Mucosa of rectum (tissue), 2 donors: ENCODE data around the gene SKAP2.
A peak's percentile ranks its signal among the peaks of the same experiment; 100 is the strongest.

Source experiments
- H3K27ac ChIP-seq, 2 donors: one replicate each; pipeline ENCODE4 v1.7.0; 2013; ENCODE audit warnings: inconsistent platforms in 2 of 2, low read depth in 2 of 2, low read length in 2 of 2
- H3K27me3 ChIP-seq, 2 donors: one replicate each; pipeline ENCODE4 v1.7.0; 2013; ENCODE audit warnings: low read length in 2 of 2; ENCODE audit not compliant: control insufficient read depth in 2 of 2, insufficient read depth in 2 of 2
- H3K36me3 ChIP-seq, 2 donors: one replicate each; pipeline ENCODE4 v1.7.0; 2013; ENCODE audit warnings: low read length in 2 of 2; ENCODE audit not compliant: control insufficient read depth in 2 of 2, insufficient read depth in 2 of 2
- H3K4me1 ChIP-seq, 2 donors: one replicate each; pipeline ENCODE4 v1.7.0; 2013; ENCODE audit warnings: low read length in 2 of 2, mild to moderate bottlenecking in 1 of 2; ENCODE audit not compliant: control insufficient read depth in 2 of 2, insufficient read depth in 2 of 2
- H3K4me3 ChIP-seq, 2 donors: one replicate each; pipeline ENCODE4 v1.7.0; 2013; ENCODE audit warnings: low read length in 2 of 2
- H3K9ac ChIP-seq, 2 donors: one replicate each; pipeline ENCODE4 v1.7.0; 2013; ENCODE audit warnings: low read length in 2 of 2, low read depth in 1 of 2, mild to moderate bottlenecking in 1 of 2
- H3K9me3 ChIP-seq, 2 donors: one replicate each; pipeline ENCODE4 v1.7.0; 2013; ENCODE audit warnings: low read length in 2 of 2; ENCODE audit not compliant: control insufficient read depth in 2 of 2
- donor health status: healthy.
- donor health status: Normal muscosa, but diverticular disease.

Gene SKAP2

GRCh38 chr7:26858241-26858715 lies 6.1 kb downstream of the SKAP2 start:
- no peaks in the 10 kb centered on the region for H3K9me3 ChIP-seq
- peak overlapping the region; percentile 30 to 56 for H3K4me3 ChIP-seq
- peaks cover 23 to 39% of the 10 kb centered on the region in 2 donors for H3K4me1 ChIP-seq
- peak overlapping the region; percentile 84 to 85 for H3K27ac ChIP-seq
- H3K27me3 ChIP-seq = no peaks in the 10 kb centered on the region
- H3K9ac ChIP-seq = peak overlapping the region; percentile 79 to 81
- H3K36me3 ChIP-seq = peaks cover 0 to under 1% of the 10 kb centered on the region in 2 donors

DNA sequence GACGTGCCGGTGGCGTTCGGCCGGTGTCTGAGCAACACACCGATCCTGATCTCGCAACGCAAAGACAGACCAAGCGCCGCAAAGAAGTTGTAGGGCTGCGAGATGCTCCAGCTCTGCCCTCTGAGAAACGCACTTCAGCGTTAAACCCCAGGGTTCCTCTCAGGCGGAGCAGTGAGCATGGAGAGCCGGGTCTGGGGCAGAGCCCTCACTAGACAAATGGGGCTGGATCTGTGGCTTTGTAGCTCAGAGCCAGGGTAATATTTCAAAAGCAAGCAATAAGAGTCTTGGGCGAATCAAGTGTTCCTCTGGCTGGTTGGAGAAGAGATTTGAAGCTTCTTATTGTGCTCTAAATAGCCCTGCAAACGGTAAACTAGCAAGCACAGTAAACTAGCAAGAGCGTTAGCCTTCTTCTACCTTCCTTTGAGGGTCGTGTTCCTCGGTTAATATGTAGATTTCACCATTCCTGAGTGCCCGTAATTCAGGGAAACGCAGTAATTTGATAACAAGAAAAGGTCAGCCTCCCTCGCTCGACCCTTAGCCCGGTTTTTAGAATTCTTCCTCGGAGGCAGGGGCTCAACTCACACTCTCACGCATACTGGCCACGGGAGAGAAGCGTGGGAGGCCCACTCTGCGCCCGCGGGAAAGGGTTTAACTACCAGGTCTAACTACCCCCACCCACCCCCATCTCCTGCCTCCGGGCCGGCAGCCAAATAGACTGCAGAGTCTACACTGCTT lies 6.7 kb downstream of the SKAP2 start:
- Histone ChIP-seq H3K4me3 (peak overlapping the region; percentile 56 to 67), H3K4me1 (peaks cover 18 to 34% of the 10 kb centered on the region in 2 donors), H3K9ac (peak overlapping the region; percentile 79 to 81), H3K36me3 (peaks cover 0 to 4% of the 10 kb centered on the region in 2 donors), H3K9me3 (no peaks in the 10 kb centered on the region), H3K27ac (peak overlapping the region; percentile 84 to 85), H3K27me3 (no peaks in the 10 kb centered on the region)

DNA sequence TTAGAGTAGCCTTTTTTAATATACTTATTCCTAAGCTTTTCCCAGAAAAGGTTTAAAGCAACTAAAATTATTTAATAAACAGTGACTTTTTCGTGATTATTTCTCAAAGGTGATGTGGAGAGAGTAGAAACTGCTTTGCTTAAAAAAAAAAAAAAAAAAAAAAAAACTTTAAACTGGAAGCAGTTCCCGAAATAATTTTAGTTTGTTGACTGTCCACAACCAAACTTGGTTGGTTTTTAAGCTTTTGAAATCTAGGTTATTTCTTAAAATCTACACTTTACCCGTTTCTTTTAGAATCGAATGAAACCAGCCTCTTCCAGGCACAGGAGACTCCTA lies 7.3 kb downstream of the SKAP2 start:
- Histone ChIP-seq H3K4me3 (peak overlapping the region; percentile 56 to 67), H3K9ac (peak overlapping the region; percentile 79 to 81), H3K27ac (peak overlapping the region; percentile 84 to 85), H3K27me3 (no peaks in the 10 kb centered on the region), H3K36me3 (peaks cover 0 to 4% of the 10 kb centered on the region in 2 donors), H3K4me1 (peaks cover 18 to 34% of the 10 kb centered on the region in 2 donors), H3K9me3 (no peaks in the 10 kb centered on the region)

- Histone ChIP-seq H3K4me3 (peak overlapping the region; percentile 2 to 44), H3K27me3 (no peaks in the 10 kb centered on the region), H3K9ac (peak overlapping the region in 1 of 2 donors; percentile 55), H3K36me3 (peaks cover 0 to 4% of the 10 kb centered on the region in 2 donors), H3K9me3 (no peaks in the 10 kb centered on the region), H3K4me1 (peaks cover 18 to 34% of the 10 kb centered on the region in 2 donors), H3K27ac (peak overlapping the region; percentile 3 to 71)
These were observed 8.0 kb downstream of the SKAP2 start for GRCh38 chr7:26856176-26856985.

DNA sequence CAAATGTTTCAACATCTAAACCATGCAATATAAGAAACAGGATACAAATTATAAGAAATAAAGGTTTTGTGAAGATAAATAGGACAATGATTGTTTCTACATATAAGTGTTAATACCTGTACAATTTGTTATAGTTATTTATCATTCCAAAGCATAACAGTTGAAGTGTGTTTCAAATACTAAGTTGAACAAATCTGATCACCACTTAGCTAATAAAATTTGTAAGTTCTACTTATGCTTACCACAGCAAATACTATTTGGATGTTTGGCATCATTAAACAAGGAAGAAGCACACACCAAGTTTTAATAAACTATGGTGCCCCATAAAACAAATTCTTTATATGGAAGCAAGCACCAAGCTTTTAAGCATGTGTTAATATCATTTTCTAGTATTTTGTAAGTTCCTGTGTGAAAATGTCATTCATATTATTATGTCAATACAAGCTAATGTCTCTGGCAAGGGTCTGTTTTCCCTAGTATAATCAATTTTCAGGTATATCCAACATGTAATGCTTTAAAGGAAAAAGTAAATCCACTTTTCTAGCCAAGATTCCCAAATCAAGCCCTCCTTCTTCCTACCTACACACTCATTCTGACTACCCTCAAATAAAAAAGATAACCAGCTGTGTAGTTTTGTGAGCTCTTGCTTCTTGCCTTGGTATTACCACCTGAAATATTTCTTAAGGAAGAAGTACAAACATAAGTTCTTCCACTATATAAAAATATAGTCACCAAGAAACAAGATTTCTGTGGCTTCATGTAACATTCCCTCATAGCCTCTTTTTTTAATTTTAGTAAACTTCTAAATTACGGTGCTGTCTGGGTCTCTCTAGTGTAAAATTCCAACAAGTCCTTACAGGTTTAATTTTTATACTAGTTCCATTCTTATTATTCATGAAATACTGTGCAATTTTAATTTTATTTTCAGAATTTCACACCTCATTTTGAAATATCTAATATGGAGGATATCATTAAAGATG lies 9.2 kb downstream of the SKAP2 start:
- Histone ChIP-seq H3K9ac (peak overlapping the region in 1 of 2 donors; percentile 52), H3K9me3 (no peaks in the 10 kb centered on the region), H3K36me3 (peaks cover 0 to 4% of the 10 kb centered on the region in 2 donors), H3K27me3 (no peaks in the 10 kb centered on the region), H3K27ac (peak overlapping the region in 1 of 2 donors; percentile 17), H3K4me1 (peaks cover 13 to 28% of the 10 kb centered on the region in 2 donors), H3K4me3 (no peak overlapping the region)

- Histone ChIP-seq H3K4me1 (peaks cover 9 to 19% of the 10 kb centered on the region in 2 donors), H3K27me3 (no peaks in the 10 kb centered on the region), H3K9me3 (no peaks in the 10 kb centered on the region), H3K36me3 (peaks cover 0 to 4% of the 10 kb centered on the region in 2 donors), H3K27ac (no peak overlapping the region), H3K9ac (no peak overlapping the region), H3K4me3 (no peak overlapping the region)
These were observed 10.5 kb downstream of the SKAP2 start for GRCh38 chr7:26853788-26854393.

- Histone ChIP-seq H3K27me3 (no peaks in the 10 kb centered on the region), H3K36me3 (peaks cover 0 to 4% of the 10 kb centered on the region in 2 donors), H3K9me3 (no peaks in the 10 kb centered on the region), H3K27ac (no peak overlapping the region), H3K4me1 (no peaks in the 10 kb centered on the region), H3K4me3 (no peak overlapping the region), H3K9ac (no peak overlapping the region)
These were observed 14.2 kb downstream of the SKAP2 start for GRCh38 chr7:26850193-26850651.

- H3K36me3 ChIP-seq = no peaks in the 10 kb centered on the region
- H3K9ac ChIP-seq = no peak overlapping the region
- no peak overlapping the region for H3K4me3 ChIP-seq
- H3K9me3 ChIP-seq = no peaks in the 10 kb centered on the region
- H3K4me1 ChIP-seq = peaks cover 0 to 2% of the 10 kb centered on the region in 2 donors
- H3K27me3 ChIP-seq = no peaks in the 10 kb centered on the region
- H3K27ac ChIP-seq = no peak overlapping the region
These were observed 20.7 kb downstream of the SKAP2 start for GRCh38 chr7:26843705-26844104.

- peaks cover 0 to 2% of the 10 kb centered on the region in 2 donors for H3K4me1 ChIP-seq
- H3K4me3 ChIP-seq = no peak overlapping the region
- H3K27ac ChIP-seq = no peak overlapping the region
- no peaks in the 10 kb centered on the region for H3K27me3 ChIP-seq
- no peaks in the 10 kb centered on the region for H3K36me3 ChIP-seq
- no peak overlapping the region for H3K9ac ChIP-seq
- no peaks in the 10 kb centered on the region for H3K9me3 ChIP-seq
These were observed 21.5 kb downstream of the SKAP2 start for GRCh38 chr7:26842897-26843296.
